HG03565 (cell line): Measurements from ENCODE around the gene ACY1.
"Not testable (repeated sequence)": the region's sequence is repeated elsewhere in the genome, so short reads cannot be mapped to it uniquely, and the experiment has no call there.

Experiments
- ATAC-seq: cut with Tn5 transposase; IDR thresholded peaks from one replicate; pipeline ENCODE4 v1.9.1; 2021; ENCODE audit warnings: mild to moderate bottlenecking, moderate library complexity; ENCODE audit not compliant: unreplicated experiment

Gene ACY1

DNA sequence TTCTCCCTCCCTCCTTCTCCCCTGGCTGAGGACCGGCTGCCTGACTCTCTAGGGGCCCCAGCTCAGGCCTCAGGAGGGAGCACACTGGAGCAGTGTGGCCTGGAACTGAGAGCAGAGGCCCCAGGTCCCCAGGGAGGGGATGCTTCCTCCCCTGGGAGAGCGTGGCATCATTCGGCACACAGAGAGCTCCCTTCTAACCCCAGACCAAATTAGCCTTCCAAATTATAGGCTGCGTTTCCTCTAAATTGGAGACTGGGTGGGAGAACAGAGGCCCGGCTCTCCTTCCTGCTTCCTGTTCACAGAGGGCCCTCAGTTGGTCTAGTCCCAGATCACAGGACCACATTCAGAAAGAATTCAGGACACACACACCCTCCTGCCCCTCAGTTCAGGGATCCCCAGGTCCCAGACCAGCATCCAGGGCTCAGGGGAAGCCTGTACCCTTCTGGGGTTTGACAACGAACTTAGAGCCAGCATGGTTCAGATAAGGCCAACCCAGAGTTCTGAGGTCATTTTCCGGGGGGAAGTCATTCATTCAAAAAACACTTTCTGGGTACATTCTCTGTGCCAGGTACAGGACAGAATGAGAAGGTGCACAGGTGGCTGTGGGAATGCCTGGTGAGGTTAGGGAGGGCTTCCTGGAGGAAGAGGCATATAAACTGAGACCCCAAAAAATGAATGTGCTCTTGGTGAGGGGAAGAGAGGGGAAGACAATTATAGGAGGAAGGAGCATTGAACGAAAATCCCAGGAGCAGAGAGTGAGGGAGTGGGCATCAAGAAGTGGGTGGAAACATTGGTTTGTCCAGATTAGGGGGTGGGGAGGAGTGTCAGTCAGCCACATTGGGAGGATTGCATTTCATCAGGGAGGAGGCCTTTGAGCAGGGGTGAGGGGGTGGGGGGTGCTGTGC lies 40.8 kb downstream of the ACY1 start:
- ATAC-seq: no peak

DNA sequence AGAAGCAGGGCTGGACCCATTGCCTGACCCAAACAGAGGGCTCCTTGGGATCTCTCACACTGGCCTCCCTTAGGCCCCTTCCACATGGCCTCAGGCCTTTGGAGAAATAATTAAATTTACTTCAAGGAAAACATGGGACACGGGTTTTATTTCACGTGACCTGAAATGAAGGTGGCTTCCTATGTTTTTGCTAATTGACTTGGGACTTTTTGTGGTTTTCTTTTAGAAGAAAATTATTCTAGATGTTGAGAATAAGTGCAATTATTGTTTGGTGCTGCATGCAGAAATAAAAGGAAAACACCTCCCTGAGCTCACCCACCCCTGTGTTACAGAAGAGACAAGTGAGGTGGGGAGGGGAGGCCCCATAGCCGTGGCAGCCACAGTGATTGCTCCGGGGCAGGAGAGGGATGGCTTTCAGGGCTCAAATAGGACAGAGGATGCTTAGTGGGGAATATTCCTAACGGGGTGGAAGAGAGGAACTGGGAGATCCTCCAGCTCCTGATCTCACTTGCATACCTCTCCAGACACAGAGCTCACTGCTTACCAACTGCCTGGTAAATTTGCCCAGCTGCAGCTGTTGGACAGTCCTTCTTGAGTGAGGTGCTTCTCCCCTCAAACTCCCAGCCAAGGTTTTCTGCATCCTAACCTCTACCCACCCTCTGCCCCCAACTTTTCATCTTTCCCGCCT lies 41.6 kb downstream of the ACY1 start:
- ATAC-seq: no peak

DNA sequence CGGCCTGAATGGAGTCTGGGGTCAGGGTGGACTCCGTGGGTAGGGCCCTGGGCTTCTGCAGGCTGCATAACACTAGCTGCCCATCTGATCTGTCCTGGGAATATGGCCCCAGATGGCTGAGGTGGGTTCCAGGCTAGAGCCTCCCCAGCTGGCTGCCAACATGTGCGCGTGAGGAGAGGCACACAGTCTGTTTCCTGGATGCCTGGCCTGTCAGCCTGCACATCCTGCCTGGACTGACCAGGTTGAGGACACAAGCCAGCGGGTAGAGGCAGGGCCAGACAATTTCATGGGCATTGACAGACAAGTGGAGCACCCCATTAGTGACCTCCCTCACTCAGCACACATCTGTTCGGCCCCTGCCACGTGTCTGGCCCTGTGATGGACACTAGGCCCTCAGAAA lies 42.1 kb downstream of the ACY1 start:
- no peak for ATAC-seq

- no peak for ATAC-seq
These were observed 42.7 kb downstream of the ACY1 start for GRCh38 chr3:52026041-52026440.

DNA sequence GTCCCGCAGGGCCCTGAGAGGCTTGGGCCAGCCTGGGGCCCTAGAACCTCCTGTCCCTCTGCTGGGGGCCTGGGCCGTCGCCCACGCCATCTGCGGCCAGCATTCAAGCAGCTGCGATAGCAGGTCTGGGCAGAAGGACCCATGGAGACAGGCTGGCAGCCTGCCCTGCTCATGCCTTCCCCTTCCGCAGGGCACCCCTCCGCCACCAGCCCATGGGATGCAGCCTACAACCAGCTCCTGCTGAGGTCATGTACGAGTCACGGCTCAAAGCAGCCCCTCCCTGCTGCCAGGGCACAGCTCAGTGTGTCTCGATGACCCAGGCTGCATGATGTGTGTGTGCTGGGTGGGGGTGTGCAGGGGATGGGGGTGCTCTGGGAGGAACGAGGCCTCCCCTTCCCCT lies 45.2 kb downstream of the ACY1 start:
- no peak for ATAC-seq

DNA sequence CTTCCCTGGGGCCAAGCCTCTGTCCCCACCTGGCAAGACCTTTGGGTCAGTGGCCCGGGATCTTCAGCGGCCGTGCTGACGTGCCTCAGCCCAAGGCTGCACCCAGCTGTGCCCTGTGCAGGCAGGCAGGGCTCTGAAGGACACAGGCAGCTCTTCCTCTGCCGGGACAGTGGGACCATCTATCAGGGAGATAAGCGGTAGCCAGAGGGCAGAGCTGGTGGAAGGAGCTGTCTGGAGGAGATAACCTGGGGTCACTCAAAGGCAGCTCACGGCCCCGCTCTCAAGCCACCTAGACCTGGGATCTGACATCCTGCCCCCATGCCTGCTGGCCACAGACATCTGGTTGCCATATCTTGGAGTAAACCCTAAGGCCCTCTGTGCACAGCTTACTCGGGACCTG lies 45.7 kb downstream of the ACY1 start:
- ATAC-seq: no peak

- no peak for ATAC-seq
These were observed 46.2 kb downstream of the ACY1 start for GRCh38 chr3:52029535-52029934.

GRCh38 chr3:52030714-52031310 lies 47.5 kb downstream of the ACY1 start:
- no peak for ATAC-seq

- ATAC-seq: no peak
These were observed 48.6 kb downstream of the ACY1 start for GRCh38 chr3:52031896-52032295.

DNA sequence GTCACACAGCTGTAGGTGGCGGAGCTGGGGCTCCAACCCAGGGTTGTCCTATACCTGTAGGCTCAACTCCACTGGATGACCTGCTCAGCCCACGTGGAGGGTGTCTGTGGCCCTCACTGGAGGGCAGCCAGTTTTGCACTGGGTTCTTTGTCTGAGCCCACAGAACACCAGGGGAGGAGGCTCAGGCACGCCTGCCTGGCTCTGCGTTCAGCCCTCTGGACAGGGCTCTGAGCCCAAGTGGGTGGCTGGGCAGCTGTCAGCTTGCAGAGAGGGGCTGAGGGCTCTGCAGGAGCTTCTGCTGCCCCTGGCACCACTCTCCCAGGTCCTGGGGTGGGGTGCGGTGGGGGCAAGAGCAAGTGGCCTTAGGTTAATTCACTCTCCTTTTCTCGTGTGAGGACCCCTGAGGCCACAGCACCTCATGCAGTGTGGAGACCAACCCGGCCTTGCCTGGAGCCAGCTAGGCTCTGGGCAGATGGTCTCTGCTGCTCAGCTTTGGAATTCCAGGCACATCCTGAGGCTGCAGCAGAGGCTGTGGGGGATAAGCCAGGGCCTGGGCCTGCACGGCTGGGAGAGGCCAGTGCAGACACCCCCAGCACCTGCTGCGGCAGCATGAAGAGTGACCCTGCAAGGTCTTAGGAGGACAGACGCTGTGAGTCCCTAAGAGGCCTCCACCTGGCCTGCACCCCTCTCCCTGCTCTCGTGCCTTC lies 49.5 kb downstream of the ACY1 start:
- ATAC-seq: no peak

DNA sequence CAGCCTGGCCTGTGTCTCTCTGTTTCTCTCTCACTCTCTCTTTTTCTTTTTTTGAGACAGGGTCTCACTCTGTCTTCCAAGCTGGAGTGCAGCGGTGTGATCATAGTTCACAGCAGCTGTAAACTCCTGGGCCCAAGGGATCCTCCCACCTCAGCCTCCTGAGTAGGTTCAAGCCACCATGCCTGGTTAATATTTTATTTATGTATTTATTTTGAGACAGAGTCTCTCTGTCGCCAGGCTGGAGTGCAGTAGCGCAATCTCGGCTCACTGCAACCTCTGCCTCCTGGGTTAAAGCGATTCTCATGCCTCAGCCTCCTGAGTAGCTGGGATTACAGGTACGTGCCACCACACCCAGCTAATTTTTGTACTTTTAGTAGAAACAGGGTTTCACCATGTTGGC lies 50.4 kb downstream of the ACY1 start:
- ATAC-seq: not testable (repeated sequence)

- ATAC-seq: no peak
These were observed 50.9 kb downstream of the ACY1 start for GRCh38 chr3:52034212-52034611.

DNA sequence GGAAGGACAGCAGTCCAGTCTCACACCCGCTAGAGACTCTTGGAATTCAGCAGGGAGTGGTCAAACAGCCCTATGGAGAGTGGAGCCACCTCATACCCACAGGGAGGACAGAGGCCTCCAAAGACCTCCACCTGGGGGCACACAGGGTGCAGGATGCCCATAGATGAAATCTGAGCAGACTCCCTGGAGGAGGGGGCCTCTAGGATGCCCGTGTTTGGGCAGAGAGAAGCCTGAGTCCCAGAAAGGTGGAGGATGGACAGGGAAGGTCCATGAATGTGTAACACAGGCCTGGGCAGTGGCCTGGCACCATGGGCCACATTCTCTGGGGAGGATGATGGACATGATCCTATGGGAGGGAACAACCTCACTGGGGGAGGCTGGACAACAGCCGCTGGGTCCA lies 51.3 kb downstream of the ACY1 start:
- ATAC-seq: no peak

GRCh38 chr3:52036222-52036694 lies 52.9 kb downstream of the ACY1 start:
- no peak for ATAC-seq

DNA sequence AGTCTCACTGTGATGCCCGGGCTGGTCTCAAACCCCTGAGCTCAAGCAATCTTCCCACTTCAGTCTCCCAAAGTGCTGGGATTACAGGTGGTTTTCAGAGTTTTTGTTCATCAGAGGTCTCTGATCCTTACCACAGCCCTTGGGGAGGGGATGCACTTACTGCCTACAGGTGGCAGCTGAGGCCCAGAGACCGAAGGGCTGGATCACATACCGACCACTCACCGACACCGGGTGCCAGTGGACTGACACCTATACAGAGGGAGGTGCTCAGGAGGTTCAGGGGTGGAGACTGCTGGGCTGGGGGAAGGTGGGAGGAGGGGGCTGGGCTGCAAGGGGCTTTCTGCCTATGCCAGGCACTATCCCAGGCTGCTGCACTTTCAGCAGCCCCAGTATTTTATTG lies 53.5 kb downstream of the ACY1 start:
- no peak for ATAC-seq

DNA sequence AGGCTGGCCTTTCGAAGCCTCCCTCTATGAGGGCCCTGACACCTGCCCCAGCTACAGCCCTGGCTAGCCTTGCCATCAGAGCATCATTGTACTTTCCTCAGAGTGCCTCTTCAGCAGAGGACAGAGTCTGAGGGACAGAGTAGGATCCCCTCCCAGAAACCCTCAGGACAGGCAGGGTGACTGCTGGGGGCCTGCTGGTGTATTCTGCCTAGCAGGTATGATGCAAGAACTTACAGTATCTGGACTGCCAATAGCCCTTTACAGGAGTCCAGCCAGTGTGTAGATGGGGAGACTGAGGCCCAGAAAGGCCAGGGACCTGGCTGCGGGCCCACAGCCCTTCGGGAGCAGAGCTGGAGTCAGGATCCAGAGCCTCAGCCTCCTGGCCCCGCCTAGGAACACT lies 54.0 kb downstream of the ACY1 start:
- ATAC-seq: no peak

- ATAC-seq: no peak
These were observed 54.9 kb downstream of the ACY1 start for GRCh38 chr3:52038227-52038626.
